OCI-M2 (cell line): ENCODE results near the gene TMEM176B.

Experiments used
- DNase-seq: peaks from one replicate; lab custom pipeline; 2025; ENCODE audit not compliant: unreplicated experiment; lab: John Stamatoyannopoulos, UW

TMEM176B gene

GRCh38 chr7:150799741-150800580 is at the start of gene TMEM176B:
Gene TMEM176B, minus strand, starts transcription at chr7:150800364. Its CDS starts 3,795 bp downstream, at chr7:150796569.
- no peak for DNase-seq

DNA sequence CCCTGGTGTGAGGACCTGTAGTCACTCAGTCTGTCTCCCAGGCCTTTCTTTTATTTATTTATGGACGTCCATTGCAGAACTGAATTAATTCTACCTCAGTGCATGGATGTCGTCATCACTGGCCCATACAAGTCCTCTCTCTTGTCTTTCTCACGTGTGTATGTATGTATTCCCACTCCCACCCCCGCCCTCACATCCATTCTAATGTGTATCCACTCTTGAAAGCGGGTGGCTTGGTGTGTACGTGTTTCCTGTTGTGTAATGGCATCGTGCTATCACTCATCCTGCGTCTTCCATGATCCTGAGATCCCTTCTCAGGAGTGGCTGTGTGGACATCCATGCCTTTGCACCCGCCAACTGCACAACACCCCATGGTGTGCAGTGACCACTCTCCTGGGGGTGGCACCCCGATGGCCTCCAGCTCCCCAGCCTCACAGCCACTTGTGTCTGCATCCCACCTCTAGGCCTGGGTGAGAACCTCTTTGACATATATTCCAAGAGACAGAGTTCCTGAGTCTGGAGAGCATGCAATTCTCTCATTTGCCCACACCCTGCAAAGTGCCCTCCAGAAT is 49.1 kb upstream of the TMEM176B start:
- DNase-seq, result no peak

GRCh38 chr7:150848561-150849115 is 48.5 kb upstream of the TMEM176B start:
- no peak for DNase-seq

GRCh38 chr7:150848111-150848510 is 47.9 kb upstream of the TMEM176B start:
- DNase-seq, result no peak

GRCh38 chr7:150847536-150847935 is 47.4 kb upstream of the TMEM176B start:
- no peak for DNase-seq

DNA sequence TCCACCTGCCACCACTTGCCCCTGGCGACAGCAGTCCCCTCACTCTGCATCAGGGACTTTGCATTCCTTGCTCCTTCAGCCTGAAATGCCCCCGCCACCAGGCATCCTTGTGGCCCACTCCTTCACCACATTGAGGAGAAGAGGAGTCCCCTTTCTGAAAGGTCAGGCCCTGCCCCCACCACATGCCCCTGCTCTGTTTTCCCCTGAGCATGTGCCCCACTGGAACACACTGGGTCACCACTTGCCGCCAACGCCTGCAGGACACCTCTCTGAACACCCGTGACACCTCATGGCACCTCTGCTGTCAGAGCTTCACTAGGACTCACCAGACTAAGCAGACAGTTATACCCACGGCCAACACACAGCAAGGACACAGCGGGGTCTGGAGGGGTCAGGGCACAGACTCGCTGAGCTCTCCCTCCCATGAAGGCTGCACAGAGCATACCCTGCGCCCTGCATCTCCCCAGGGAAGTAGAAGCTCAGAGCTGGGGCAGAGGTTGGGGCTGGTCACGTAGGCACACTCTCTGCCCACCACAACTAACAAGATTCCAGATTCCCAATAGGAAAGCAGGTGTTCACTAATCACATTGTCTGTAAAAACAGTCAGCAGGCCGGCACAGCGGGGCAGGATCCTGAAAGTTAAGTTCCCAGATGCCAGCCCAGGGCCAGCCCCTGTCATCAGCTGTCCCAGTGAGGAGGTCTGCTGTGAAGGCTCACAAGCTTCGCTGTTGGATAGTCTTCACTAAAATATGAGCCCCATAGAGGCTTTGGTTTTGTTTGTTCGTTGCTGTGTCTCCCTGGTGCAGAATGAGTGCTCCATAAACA is 46.3 kb upstream of the TMEM176B start:
- no peak for DNase-seq

GRCh38 chr7:150845421-150845861 is 45.3 kb upstream of the TMEM176B start:
- DNase-seq, result no peak

- no peak for DNase-seq
Measured at GRCh38 chr7:150842716-150843115, 42.6 kb upstream of the TMEM176B start.

DNA sequence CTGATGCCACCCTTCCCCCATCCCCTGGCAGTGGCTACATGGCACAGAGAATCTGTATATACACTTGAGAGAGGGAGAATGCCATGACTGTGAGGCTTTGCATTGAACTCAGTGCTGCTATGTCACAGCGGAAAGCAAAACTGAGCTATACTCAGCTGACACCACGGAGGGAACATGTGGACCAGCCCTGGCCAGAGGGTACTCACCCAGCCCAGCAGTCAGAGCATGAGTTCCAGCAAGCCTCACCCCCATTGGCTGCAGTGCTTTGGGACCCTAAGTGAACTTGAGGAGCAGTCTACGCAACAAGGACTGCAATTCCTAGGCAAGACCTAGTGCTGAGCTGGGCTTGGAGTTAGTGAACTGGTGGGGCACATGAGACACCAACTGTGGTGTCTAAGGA is 41.9 kb upstream of the TMEM176B start:
- DNase-seq, result no peak

GRCh38 chr7:150838965-150839650 is 38.9 kb upstream of the TMEM176B start:
- DNase-seq, result no peak

- DNase-seq, result no peak
Measured at GRCh38 chr7:150835702-150836280, 35.6 kb upstream of the TMEM176B start.

- DNase-seq, result no peak
Measured at GRCh38 chr7:150835019-150835418, 34.9 kb upstream of the TMEM176B start.

DNA sequence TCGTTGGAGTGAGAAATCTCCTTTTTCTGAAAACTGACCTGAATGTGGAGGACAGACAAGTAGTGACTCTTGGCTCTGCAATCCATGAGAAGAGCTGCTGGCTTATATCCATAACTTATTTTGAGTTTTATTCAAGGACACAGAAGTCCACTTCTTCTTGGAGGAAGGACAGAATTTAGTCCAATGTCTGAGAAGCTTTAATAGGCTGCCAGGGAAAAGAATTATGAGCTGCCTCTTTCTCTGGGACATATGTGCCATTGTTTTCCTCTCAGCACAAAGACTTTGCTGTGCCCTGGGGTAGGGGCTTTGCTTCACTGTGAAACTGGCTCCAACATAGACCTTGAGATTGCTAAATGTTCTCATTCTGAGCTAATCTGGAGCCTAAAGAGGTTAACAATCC is 31.7 kb upstream of the TMEM176B start:
- no peak for DNase-seq

- no peak for DNase-seq
Measured at GRCh38 chr7:150830937-150831336, 30.8 kb upstream of the TMEM176B start.

DNA sequence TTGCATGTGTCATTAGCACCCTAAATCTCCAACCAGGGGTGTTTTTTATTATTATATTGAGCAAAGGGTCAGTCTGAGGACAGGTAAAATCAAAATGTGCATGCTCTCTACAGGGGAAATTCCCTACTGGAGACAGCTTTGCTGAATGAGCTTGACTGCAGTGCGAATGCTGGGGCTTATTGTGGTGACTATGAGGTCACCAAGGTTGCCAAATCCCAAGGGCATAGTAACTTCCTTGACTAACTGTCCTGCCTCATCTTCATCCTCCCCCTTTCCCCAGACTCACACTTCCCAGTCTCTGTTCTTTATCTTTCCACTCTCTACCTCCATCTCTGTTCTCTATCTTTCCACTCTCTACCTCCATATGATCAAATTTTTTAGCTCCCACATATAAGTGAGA is 29.3 kb upstream of the TMEM176B start:
- DNase-seq, result no peak

GRCh38 chr7:150828384-150828783 is 28.2 kb upstream of the TMEM176B start:
- no peak for DNase-seq

GRCh38 chr7:150826061-150826849 is 26.1 kb upstream of the TMEM176B start:
- DNase-seq, result no peak

DNA sequence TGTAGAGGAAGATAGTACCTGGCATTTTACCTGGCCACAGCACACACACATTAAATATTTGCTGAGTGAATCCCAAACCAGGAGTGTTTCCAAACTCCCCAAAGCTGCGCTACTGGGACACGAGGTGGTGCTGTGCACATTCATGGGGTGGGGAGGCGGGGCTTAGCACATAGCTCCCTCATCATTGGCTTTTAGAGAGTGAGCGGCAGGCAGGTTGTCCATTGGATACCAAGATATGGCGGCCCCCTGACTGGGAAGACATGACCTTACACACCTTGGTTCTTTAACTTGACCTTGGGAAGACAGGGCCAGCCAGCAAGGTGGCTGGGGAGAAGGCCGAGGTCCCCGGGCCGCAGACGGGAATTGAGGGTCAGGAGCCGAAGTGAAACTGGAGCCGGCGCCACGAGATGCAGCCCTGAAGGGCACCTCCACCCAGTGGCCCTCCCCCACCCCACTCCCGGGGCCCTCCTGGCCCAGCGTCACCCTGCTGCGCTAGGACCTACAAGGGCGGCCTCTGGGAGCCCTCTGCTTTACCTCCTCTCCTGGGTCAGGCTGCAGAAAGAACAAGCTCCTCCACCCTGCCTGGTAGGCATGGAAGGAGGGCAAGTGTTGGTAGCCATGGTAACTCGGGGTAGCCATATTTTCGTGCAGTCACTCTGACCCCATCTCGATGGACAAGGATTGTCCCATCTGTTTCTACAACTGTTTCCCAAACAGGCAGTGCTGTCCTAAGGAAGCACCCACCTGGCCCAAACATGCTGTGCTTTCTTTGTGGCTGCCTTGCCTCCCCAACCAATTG is 24.4 kb upstream of the TMEM176B start:
- no peak for DNase-seq
